ENCODE results near the gene NFKBIE. TPM values are rescaled to one million over a fixed set of nuclear protein-coding genes. Genes with fewer than 3 reads are reported as not detected.

The NFKBIE gene
- total RNA-seq, 4 donors from 2014 or later: 5.1 to 16.9 (median 13.2) TPM

GRCh38 chr6:44310241-44310640, 44.9 kb upstream of the NFKBIE start:
- DNase-seq: no peak
- no peak overlapping the region for H3K4me3 ChIP-seq (replicated peaks in 1 of 3)

DNA sequence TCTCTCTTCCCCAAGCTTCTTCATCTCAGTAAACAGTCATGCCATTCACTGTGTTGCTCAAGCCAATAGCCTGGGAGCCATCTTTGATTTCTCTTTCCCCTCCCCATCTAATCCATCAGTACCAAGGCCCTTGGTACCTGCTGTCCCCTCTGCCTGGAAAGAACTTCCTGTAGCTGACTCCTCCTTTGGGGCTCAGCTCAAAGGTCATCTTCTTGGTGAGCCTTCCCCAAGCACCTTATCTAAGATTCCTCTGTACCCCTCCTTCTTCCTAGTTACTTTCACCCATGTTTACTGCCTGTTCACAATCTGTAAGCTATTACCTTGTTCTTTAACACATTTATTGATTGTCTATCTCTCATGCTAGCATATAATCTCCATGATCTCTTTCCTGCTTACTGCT, 44.3 kb upstream of the NFKBIE start:
- H3K36me3 ChIP-seq: peaks cover 7 to 40% of the 10 kb centered on the region in 2 donors
- H3K9me3 ChIP-seq: no peaks in the 10 kb centered on the region
- no peak overlapping the region for H3K27ac ChIP-seq
- DNase-seq: no peak
- peaks cover 6 to 7% of the 10 kb centered on the region in 2 donors for H3K4me1 ChIP-seq
- intact Hi-C loops (cut with DNase I): no loop called here
- TF ChIP-seq, protein P1, sequence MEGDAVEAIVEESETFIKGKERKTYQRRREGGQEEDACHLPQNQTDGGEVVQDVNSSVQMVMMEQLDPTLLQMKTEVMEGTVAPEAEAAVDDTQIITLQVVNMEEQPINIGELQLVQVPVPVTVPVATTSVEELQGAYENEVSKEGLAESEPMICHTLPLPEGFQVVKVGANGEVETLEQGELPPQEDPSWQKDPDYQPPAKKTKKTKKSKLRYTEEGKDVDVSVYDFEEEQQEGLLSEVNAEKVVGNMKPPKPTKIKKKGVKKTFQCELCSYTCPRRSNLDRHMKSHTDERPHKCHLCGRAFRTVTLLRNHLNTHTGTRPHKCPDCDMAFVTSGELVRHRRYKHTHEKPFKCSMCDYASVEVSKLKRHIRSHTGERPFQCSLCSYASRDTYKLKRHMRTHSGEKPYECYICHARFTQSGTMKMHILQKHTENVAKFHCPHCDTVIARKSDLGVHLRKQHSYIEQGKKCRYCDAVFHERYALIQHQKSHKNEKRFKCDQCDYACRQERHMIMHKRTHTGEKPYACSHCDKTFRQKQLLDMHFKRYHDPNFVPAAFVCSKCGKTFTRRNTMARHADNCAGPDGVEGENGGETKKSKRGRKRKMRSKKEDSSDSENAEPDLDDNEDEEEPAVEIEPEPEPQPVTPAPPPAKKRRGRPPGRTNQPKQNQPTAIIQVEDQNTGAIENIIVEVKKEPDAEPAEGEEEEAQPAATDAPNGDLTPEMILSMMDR (IDR thresholded peaks at IDR 0.05): no peak
- H3K27me3 ChIP-seq: no peaks in the 10 kb centered on the region
- H3K4me3 ChIP-seq (replicated peaks in 1 of 3): no peak overlapping the region

More at GRCh38 chr6:44310241-44310640, 44.9 kb upstream of the NFKBIE start:
- Histone ChIP-seq H3K4me1 (peaks cover 6 to 7% of the 10 kb centered on the region in 2 donors), H3K27ac (no peak overlapping the region), H3K36me3 (peaks cover 7 to 35% of the 10 kb centered on the region in 2 donors), H3K27me3 (no peaks in the 10 kb centered on the region), H3K9me3 (no peaks in the 10 kb centered on the region)
- no peak for TF ChIP-seq POLR2A (IDR thresholded peaks at IDR 0.05)
- TF ChIP-seq, protein P1 (IDR thresholded peaks at IDR 0.05): no peak
- intact Hi-C loops (cut with DNase I): no loop called here
- 98 to 100% methylated on average over 3 of the region's 3 CpGs for WGBS, 2 donors

- Histone ChIP-seq H3K4me3 (replicated peaks in 1 of 3) (no peak overlapping the region), H3K27ac (no peak overlapping the region), H3K36me3 (peaks cover 11 to 45% of the 10 kb centered on the region in 2 donors), H3K4me1 (peaks cover 6 to 7% of the 10 kb centered on the region in 2 donors), H3K27me3 (no peaks in the 10 kb centered on the region), H3K9me3 (no peaks in the 10 kb centered on the region)
- TF ChIP-seq, protein P1 (IDR thresholded peaks at IDR 0.05): no peak
- no peak for TF ChIP-seq POLR2A (IDR thresholded peaks at IDR 0.05)
- intact Hi-C loops (cut with DNase I): no loop called here
- no peak for DNase-seq
- WGBS, 2 donors: 90 to 96% methylated on average over 2 of the region's 2 CpGs
Measured at GRCh38 chr6:44309092-44309491, 43.7 kb upstream of the NFKBIE start.

DNA sequence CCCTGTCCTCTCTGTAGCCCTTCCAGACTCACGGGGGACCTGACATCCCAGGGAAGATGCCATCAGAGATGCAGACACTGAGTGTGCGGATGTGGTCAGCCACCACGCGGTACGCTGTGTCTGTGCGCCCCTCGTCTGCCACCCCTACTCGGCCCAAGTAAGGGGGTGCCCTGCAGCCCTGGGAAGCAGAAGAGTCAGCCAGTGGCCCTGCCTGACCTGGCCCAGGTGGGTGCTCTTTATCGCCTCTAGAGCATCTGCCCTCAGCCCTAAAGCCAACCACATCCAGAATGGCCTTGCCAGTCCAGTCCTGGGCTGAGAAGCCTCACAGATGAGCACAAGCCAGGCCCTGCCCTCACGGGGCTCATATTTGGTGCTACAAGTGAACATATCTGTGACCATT, 41.9 kb upstream of the NFKBIE start:
- 94 to 97% methylated on average over 10 of the region's 10 CpGs for WGBS, 2 donors
- Histone ChIP-seq H3K9me3 (no peaks in the 10 kb centered on the region), H3K27me3 (no peaks in the 10 kb centered on the region), H3K4me1 (peaks cover 2 to 4% of the 10 kb centered on the region in 2 donors), H3K27ac (no peak overlapping the region), H3K4me3 (replicated peaks in 1 of 3) (no peak overlapping the region), H3K36me3 (peaks cover 28 to 61% of the 10 kb centered on the region in 2 donors)
- DNase-seq: no peak
- intact Hi-C loops (cut with DNase I): no loop called here
- TF ChIP-seq POLR2A (IDR thresholded peaks at IDR 0.05): no peak
- TF ChIP-seq, protein P1 (IDR thresholded peaks at IDR 0.05): no peak

DNA sequence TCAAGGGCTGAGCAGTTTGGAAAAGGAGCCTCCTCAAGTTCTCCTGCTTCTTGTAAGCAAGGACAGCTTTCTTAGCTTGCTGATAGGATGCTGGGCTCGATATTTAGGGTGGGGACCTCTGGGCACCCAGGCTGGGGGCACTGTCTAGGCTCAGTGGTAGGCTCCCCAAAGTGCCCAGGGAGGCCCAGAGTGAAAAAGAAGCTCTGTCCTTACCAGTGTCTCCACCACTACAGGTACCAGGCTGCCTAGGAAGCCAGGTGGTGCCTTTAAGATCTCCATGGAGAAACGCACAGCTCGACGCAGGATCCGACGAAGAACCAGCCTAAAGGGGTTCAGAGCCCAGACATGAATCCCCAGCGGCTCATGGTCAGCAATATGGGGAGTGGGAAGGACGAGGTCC, 41.4 kb upstream of the NFKBIE start:
- TF ChIP-seq, protein P1 (IDR thresholded peaks at IDR 0.05): no peak
- TF ChIP-seq POLR2A (IDR thresholded peaks at IDR 0.05): no peak
- intact Hi-C loops (cut with DNase I): no loop called here
- 89 to 90% methylated on average over 8 of the region's 8 CpGs for WGBS, 2 donors
- H3K4me3 ChIP-seq (replicated peaks in 1 of 3): no peak overlapping the region
- no peaks in the 10 kb centered on the region for H3K9me3 ChIP-seq
- peaks cover 33 to 66% of the 10 kb centered on the region in 2 donors for H3K36me3 ChIP-seq
- no peaks in the 10 kb centered on the region for H3K4me1 ChIP-seq
- H3K27ac ChIP-seq: no peak overlapping the region
- H3K27me3 ChIP-seq: no peaks in the 10 kb centered on the region
- DNase-seq: no peak

All from thyroid gland (tissue), 4 donors.